ENCODE data around the gene LRRC73. TPM values are rescaled to one million over a fixed set of nuclear protein-coding genes. Genes with fewer than 3 reads are reported as not detected.

The LRRC73 gene
- total and polyA plus RNA-seq, 9 of the 15 experiments (the other 6 are each of a cell fraction or from before 2014, with no cell fraction given) = 0.07 to 0.55 (median 0.16) TPM; not detected in 3

DNA sequence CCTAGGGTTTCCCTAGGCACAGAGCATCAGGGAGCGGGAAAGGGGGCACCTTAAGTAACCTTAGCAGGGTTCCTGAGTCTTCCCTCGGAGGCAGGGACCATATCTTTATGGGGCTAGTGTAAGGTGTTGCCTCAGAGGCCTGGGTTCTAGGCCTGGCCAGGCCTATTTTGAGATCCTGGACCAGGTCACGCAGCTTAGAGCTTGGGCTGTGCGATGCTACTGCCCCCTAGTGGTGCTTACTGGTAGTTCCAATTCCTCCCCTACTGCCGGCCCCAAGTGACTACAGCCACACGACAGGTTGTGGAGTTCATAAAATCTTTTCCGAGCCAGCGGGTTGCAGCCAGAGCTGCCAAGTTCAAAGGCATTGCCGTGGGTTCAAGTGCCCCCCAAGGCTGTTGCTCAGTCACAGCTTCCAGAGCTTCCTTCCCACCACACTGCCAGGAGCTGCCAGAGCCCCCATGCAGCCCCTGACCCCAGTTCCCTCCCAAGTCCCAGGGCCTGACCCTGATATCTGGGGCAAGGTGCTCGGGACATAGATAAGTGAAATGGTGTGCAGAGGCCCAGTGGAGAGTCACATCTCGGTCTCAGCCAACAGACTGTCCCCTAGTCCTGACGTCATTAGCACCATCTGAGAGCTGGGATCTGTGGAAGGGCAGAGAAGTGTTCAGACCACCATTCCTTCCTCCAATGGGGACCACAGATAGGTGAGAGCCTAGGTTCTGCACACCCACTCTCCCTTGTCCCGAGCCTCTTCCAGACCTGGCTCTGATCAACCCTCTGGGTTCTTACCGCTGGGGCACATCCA, 3.3 kb downstream of the LRRC73 start:
- no peaks in the 10 kb centered on the region for H3K9me3 ChIP-seq (replicated peaks; ENCODE audit: control insufficient read depth, insufficient read depth, low read depth, low read length)
- H3K4me3 ChIP-seq = no peak overlapping the region
- peak overlapping the region; percentile 32; the same call in 1 of the 2 replicates for H3K4me2 ChIP-seq (ENCODE audit: insufficient read depth, low read length)
- no TSS peak for BruUV-seq (replicated peaks)
- ChIA-PET POLR2A (interaction anchor here (0.6 to 6.2 kb wide), 13 partner anchors 8 to 722 kb away, joined by 3 to 54 read pairs (median 4); partner anchors contain the start of genes POLR1C and YIPF3), CTCF (ENCODE audit: low intra/inter-chr PET ratio) (interaction anchor here (1.0 to 1.7 kb wide), 5 partner anchors 10 to 256 kb away, joined by 3 to 13 read pairs (median 4); partner anchors contain the start of gene DLK2)
- H4K20me1 ChIP-seq (replicated peaks; ENCODE audit: control insufficient read depth, insufficient read depth, low read length) = peaks cover 12% of the 10 kb centered on the region; the same call in 1 of the 2 replicates
- no peak overlapping the region for H3K27ac ChIP-seq (ENCODE audit: extremely low read depth, low read depth, low read length)
- H3K79me2 ChIP-seq (ENCODE audit: control insufficient read depth, insufficient read depth, low read length) = no peaks in the 10 kb centered on the region
- H3K9ac ChIP-seq (ENCODE audit: insufficient read depth in 1 of 2, low read depth in 2 of 2, low read length in 2 of 2) = peak overlapping the region in 1 of 2 experiments; percentile 59; a peak in 2 of 4 replicates
- WGBS (ENCODE audit: insufficient coverage, low coverage, missing lambda C conversion rate) = 15% methylated on average over 14 of the region's 14 CpGs
- H3K9me1 ChIP-seq (ENCODE audit: control insufficient read depth, insufficient read depth, low read length) = peaks cover 4% of the 10 kb centered on the region
- peaks cover 10 to 45% of the 10 kb centered on the region in 2 experiments; a peak in 4 of 5 replicates for H3K4me1 ChIP-seq (replicated peaks in 1 of 2; ENCODE audit: control insufficient read depth in 2 of 2, insufficient read depth in 2 of 2, low read length in 2 of 2)
- in situ Hi-C loops (cut with MboI) (no loop called here), intact Hi-C loops (cut with micrococcal nuclease) (loop anchor here (1.0 to 2.0 kb wide), 3 partner anchors 52 to 606 kb away; partner anchors contain the start of gene DLK2)
- peak; percentile 98 for FAIRE-seq
- peak; percentile 87 for ATAC-seq
- H3K36me3 ChIP-seq (ENCODE audit: control insufficient read depth, insufficient read depth, low read length) = peaks cover 54% of the 10 kb centered on the region; the same call in 2 of the 3 replicates
- peak; percentile 82 to 94 (median 84) for DNase-seq (ENCODE audit: extremely low read depth in 1 of 4, low spot score in 3 of 4)
- H2AFZ ChIP-seq (ENCODE audit: low read depth, low read length) = peak overlapping the region; percentile 32; the same call in 1 of the 2 replicates
- H3K27me3 ChIP-seq (ENCODE audit: control insufficient read depth in 2 of 2, insufficient read depth in 2 of 2, low read length in 2 of 2) = peaks cover 0 to 6% of the 10 kb centered on the region in 2 experiments; a peak in 2 of 5 replicates
- TF ChIP-seq C11orf30 (IDR thresholded peaks at IDR 0.05; ENCODE audit: low read depth) (no peak), BRF1 (IDR thresholded peaks at IDR 0.05; ENCODE audit: borderline replicate concordance, extremely low read depth, insufficient read length) (no peak)
- TF ChIP-seq, protein P1, sequence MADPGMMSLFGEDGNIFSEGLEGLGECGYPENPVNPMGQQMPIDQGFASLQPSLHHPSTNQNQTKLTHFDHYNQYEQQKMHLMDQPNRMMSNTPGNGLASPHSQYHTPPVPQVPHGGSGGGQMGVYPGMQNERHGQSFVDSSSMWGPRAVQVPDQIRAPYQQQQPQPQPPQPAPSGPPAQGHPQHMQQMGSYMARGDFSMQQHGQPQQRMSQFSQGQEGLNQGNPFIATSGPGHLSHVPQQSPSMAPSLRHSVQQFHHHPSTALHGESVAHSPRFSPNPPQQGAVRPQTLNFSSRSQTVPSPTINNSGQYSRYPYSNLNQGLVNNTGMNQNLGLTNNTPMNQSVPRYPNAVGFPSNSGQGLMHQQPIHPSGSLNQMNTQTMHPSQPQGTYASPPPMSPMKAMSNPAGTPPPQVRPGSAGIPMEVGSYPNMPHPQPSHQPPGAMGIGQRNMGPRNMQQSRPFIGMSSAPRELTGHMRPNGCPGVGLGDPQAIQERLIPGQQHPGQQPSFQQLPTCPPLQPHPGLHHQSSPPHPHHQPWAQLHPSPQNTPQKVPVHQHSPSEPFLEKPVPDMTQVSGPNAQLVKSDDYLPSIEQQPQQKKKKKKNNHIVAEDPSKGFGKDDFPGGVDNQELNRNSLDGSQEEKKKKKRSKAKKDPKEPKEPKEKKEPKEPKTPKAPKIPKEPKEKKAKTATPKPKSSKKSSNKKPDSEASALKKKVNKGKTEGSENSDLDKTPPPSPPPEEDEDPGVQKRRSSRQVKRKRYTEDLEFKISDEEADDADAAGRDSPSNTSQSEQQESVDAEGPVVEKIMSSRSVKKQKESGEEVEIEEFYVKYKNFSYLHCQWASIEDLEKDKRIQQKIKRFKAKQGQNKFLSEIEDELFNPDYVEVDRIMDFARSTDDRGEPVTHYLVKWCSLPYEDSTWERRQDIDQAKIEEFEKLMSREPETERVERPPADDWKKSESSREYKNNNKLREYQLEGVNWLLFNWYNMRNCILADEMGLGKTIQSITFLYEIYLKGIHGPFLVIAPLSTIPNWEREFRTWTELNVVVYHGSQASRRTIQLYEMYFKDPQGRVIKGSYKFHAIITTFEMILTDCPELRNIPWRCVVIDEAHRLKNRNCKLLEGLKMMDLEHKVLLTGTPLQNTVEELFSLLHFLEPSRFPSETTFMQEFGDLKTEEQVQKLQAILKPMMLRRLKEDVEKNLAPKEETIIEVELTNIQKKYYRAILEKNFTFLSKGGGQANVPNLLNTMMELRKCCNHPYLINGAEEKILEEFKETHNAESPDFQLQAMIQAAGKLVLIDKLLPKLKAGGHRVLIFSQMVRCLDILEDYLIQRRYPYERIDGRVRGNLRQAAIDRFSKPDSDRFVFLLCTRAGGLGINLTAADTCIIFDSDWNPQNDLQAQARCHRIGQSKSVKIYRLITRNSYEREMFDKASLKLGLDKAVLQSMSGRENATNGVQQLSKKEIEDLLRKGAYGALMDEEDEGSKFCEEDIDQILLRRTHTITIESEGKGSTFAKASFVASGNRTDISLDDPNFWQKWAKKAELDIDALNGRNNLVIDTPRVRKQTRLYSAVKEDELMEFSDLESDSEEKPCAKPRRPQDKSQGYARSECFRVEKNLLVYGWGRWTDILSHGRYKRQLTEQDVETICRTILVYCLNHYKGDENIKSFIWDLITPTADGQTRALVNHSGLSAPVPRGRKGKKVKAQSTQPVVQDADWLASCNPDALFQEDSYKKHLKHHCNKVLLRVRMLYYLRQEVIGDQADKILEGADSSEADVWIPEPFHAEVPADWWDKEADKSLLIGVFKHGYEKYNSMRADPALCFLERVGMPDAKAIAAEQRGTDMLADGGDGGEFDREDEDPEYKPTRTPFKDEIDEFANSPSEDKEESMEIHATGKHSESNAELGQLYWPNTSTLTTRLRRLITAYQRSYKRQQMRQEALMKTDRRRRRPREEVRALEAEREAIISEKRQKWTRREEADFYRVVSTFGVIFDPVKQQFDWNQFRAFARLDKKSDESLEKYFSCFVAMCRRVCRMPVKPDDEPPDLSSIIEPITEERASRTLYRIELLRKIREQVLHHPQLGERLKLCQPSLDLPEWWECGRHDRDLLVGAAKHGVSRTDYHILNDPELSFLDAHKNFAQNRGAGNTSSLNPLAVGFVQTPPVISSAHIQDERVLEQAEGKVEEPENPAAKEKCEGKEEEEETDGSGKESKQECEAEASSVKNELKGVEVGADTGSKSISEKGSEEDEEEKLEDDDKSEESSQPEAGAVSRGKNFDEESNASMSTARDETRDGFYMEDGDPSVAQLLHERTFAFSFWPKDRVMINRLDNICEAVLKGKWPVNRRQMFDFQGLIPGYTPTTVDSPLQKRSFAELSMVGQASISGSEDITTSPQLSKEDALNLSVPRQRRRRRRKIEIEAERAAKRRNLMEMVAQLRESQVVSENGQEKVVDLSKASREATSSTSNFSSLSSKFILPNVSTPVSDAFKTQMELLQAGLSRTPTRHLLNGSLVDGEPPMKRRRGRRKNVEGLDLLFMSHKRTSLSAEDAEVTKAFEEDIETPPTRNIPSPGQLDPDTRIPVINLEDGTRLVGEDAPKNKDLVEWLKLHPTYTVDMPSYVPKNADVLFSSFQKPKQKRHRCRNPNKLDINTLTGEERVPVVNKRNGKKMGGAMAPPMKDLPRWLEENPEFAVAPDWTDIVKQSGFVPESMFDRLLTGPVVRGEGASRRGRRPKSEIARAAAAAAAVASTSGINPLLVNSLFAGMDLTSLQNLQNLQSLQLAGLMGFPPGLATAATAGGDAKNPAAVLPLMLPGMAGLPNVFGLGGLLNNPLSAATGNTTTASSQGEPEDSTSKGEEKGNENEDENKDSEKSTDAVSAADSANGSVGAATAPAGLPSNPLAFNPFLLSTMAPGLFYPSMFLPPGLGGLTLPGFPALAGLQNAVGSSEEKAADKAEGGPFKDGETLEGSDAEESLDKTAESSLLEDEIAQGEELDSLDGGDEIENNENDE (IDR thresholded peaks at IDR 0.05; ENCODE audit: low read depth, low read length) = no peak

All from K562 (cell line).